Occipital lobe (tissue), 2 donors: ENCODE results near the gene ZNG1B. TPM values are rescaled to one million over a fixed set of nuclear protein-coding genes. Genes with fewer than 3 reads are reported as not detected.
"Not testable (repeated sequence)": the region's sequence is repeated elsewhere in the genome, so short reads cannot be mapped to it uniquely, and the experiment has no call there.

Experiments used
- DNase-seq: peaks from one replicate; lab custom pipeline; 2025; lab: John Stamatoyannopoulos, UW
- total RNA-seq: library from RNA; depleted of rRNA; stranded (reverse); fragments of >200 nt; gene quantifications from one replicate; pipeline ENCODE4 v1.2.3, GENCODE V29; 2014

ZNG1B gene
- total RNA-seq, 1 donor from 2014 or later = 41.8 TPM

DNA sequence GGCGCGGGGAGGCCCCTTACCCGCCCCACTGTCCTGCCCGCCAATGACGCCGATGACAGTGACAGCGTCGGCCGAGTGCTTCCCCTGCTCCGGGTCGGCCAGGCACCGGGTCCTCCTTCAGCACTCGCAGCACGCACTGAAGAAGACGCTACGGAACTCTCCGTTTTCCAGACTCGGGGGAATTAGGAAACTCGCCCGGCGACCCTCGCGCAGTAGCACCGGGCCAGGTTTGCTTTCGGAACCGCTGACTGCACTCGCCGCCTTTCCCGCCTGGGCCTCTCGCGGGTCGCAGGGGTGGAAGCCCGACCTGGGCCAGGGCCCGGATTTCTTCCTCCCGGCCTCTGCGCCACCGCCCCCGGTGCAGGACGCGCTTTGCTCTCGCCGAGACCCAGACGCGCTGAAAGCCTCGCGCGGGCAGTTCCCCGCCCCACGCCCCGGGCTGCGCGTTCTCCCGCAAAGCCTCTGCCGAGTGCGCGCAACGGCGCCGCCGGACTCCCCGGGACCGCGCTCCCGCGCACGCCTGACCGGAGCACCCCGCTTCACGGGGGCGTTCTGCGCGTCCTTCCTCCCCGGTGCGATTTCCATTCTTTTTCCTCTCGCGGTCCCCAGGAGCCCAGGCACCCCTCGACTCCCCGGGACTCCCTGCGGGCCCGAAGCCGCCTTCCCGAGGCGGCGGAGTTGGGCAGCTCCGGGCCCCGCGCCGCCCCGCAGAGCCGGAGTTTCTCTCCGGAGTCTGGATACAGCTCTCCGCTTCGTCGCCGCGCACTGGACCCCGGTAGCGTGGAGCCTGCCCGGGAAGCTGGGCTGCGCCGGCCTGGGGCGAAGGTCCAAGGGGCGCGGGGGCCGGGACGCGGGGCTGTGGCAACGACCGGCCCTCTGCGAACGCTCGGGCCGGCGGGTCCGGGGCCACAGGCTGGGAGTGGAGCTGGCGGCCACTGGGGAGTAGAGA, 65.9 kb downstream of the ZNG1B start:
- not testable (repeated sequence) for DNase-seq

DNA sequence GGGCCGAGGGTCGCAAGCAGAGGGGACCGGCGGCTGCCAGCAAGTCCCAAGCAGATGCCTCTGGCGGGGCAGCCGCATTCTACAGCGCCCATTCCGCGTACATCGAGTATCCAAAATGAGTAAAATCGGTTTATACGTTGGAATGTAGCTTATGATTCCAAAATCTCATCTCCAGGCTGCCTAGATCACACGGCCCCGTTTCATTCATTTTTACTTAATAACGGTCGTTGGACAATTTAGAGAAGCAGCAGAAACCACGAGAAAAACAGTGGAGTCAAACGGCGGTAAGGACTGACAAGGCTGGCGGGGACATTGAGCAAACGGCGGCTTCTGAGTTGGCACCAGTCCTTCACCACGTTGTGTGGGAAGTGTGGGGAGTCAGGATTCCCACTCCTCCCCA, 66.6 kb downstream of the ZNG1B start:
- not testable (repeated sequence) for DNase-seq

DNA sequence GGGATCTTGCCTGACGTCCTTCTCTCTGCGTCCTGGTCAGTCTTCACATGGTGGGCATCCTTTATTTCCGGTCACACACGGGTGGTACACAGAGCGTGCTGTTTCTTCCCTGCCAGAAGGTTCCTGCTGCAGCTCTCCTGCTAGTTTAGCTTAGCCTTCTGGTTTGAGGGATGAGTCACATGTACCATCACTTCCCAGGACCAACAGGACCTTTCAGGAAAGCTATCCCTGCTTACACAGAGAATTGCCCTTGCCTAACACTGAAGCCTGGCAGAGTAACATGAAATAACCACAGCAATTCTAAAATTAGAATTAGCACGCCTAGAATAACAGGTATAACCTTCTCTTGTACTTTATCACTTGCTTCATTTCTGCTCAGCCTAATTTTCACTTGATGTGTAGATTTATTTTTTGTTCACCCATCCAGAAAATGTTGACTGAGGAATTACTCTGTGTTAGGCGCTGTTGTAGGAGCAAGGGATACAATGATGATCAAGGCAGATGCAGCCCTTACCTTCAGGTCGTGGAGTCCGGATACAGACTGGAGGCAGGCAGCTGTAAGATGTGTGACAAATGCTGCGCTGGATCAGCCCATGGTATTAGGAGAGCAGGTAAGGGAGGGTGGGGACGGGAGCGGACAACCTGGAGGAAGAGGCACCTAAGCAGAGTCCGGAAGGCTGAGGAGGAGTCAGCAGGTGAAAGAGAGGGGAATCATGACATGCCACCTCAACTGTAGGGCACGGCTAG, 70.1 kb downstream of the ZNG1B start:
- not testable (repeated sequence) for DNase-seq

DNA sequence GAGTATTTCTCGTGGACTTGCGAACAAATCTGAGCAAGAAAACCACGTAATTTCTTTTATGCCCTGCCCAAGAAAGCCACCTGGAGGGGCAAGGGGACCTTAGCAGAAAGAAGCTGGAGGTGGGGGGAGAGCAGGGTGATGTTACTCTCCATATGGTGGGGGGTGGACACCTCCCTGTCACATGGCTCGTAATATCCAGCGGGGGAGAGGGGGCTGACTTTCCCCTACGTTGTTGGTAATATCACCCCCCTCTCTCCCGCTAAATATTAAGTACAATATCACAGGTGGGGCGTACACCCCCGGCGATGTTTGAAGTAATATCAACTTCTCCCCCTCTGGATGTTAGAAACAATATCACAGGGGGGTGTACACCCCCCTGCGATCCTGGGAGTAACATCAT, 70.7 kb downstream of the ZNG1B start:
- not testable (repeated sequence) for DNase-seq

DNA sequence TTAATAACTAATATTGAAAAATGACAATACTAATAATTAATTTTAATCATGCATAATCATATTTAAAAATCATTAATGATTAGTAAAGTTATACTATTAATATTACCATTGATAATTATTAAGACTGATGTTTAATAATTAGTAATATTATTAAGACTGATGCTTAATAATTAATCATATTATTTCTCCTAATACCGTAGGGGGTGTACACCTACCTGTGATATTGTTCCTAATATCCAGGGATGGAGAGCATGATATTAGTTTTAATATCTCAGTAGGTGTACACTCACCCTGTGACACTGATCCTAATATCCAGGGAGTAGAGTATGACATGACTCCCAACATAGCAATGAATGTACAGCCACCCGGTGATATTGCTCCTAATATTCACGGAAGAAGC, 73.4 kb downstream of the ZNG1B start:
- DNase-seq = not testable (repeated sequence)

DNA sequence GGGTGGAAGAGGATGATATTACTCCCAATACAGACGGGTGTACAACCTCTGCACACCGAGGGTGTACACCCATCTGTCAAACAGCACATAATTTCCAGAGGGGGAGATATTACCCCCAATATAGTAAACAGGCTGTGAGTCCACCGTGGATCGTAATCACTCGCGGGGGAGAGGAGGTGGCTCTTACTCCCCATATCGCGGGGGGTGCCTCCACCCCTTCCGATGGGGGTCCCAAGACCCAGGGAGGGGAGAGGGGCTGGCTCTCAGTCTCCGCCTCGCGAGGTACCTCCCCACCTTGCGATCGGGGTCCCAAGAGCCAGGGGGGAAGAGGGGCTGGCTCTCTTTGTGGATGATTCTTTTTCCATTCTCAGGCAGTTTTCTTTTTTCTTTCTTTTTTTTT, 74.4 kb downstream of the ZNG1B start:
- DNase-seq = not testable (repeated sequence)

GRCh38 chr2:113515457-113515856, 78.0 kb downstream of the ZNG1B start:
- not testable (repeated sequence) for DNase-seq

GRCh38 chr2:113515995-113516394, 78.5 kb downstream of the ZNG1B start:
- DNase-seq = not testable (repeated sequence)

DNA sequence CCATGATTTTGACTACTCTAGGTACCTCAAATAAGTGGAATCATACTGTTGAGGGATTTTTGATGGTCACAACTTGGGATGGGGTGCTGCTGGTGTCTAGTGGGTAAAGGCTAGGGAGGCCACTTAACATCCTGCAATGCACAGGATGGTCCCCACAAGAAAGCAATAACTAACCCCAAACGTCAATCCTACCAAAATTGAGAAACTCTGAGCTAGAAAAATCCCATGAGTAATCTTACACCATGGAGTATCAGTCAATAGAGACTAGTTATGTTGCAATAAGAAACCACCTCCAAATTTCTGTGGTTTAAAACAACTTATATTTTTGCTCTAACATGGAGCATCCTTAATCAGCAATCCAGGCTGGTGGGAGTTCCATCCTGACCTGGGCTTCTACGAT, 79.5 kb downstream of the ZNG1B start:
- not testable (repeated sequence) for DNase-seq

- not testable (repeated sequence) for DNase-seq
Measured at GRCh38 chr2:113520837-113521236, 83.3 kb downstream of the ZNG1B start.

DNA sequence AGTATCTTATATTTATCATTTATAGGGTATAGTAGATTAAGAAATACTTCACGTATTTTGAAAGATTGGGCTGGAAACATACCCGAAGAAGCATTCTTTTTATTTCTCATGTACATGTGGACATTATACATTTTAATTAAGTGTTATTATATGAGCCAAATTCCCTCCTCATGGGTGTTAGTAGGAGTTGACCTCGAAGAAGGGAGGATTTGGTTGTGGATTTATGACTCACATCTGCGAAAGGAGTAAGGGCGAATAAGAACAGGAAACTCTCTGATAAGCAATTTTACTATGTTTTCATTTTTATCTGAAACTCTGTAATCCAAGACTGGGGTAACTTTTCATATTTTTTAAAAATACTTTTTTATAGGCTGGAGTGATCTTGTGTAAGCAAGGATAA, 84.0 kb downstream of the ZNG1B start:
- not testable (repeated sequence) for DNase-seq

GRCh38 chr2:113524986-113525385, 87.5 kb downstream of the ZNG1B start:
- not testable (repeated sequence) for DNase-seq

- not testable (repeated sequence) for DNase-seq
Measured at GRCh38 chr2:113527350-113528045, 90.0 kb downstream of the ZNG1B start.

- DNase-seq = not testable (repeated sequence)
Measured at GRCh38 chr2:113528126-113528525, 90.6 kb downstream of the ZNG1B start.

- DNase-seq = not testable (repeated sequence)
Measured at GRCh38 chr2:113528904-113529303, 91.4 kb downstream of the ZNG1B start.

GRCh38 chr2:113532991-113533390, 95.5 kb downstream of the ZNG1B start:
- DNase-seq = not testable (repeated sequence)

- DNase-seq = not testable (repeated sequence)
Measured at GRCh38 chr2:113536573-113536972, 99.1 kb downstream of the ZNG1B start.

GRCh38 chr2:113540834-113541203, 103.3 kb downstream of the ZNG1B start:
- DNase-seq = not testable (repeated sequence)

DNA sequence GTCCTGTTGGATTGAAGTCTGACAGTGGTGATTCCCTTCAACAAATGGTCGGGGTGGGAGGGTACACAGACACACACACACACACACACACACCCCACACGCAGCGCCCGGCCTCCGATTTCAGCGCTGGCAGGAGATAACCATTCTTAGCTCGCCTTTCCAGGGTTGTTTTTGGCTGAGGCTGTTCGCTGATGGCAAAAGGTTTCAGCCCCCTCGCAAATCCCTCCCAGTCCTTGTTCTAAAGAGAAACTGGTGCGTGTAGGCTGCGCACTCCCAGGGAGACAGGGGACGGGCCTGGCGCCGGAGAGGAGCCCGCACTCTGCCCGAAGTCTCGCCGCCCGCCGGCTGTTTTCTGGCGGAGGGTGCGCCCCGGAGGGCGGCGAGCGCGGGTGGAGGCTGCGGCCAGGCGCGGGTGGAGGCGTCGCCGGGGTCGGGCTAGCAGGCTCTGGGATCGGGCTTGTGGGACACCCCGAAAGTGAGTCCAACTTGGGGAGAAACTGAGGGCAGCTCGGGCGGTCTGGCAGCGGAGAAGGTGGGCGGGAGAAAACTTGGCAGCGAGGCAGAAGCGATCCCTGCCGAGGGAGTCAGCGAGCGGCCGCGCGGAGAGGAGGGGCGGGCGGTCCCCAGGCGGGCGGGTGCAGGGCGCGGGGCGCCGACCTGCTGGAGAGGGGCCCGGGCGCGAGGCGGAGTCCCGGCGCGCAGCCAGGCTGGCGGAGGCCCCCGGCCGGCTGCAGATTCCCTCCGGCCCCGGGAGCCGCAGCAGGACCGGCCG, 103.9 kb downstream of the ZNG1B start:
- not testable (repeated sequence) for DNase-seq

- DNase-seq = not testable (repeated sequence)
Measured at GRCh38 chr2:113541976-113542485, 104.5 kb downstream of the ZNG1B start.

GRCh38 chr2:113542529-113542928, 105.0 kb downstream of the ZNG1B start:
- not testable (repeated sequence) for DNase-seq
